Muscle of leg (tissue), 11 donors: ENCODE results near the gene BRINP3. TPM values are rescaled to one million over a fixed set of nuclear protein-coding genes. Genes with fewer than 3 reads are reported as not detected.

ENCODE experiments used
- DNase-seq: peaks from one replicate; pipeline ENCODE4 v3.0.0; 2013
- H3K27ac ChIP-seq: one replicate; pipeline ENCODE4 v1.5.1; 2013; ENCODE audit warnings: mild to moderate bottlenecking, low read length, control low read depth
- H3K27me3 ChIP-seq: one replicate; pipeline ENCODE4 v1.6.1; 2013; ENCODE audit warnings: low read length; ENCODE audit not compliant: control insufficient read depth, insufficient read depth
- H3K36me3 ChIP-seq: one replicate; pipeline ENCODE4 v1.6.1; 2013; ENCODE audit warnings: low read length; ENCODE audit not compliant: control insufficient read depth, insufficient read depth
- H3K4me1 ChIP-seq: one replicate; pipeline ENCODE4 v1.6.1; 2013; ENCODE audit warnings: low read length; ENCODE audit not compliant: control insufficient read depth, insufficient read depth
- H3K4me3 ChIP-seq: one replicate; pipeline ENCODE4 v1.5.1; 2013; ENCODE audit warnings: low read length, control low read depth
- H3K9me3 ChIP-seq: replicated peaks from 2 replicates; pipeline ENCODE4 v1.6.1; 2013; ENCODE audit warnings: low read depth, low read length; ENCODE audit not compliant: control insufficient read depth
- WGBS: methylation state at CpG from one replicate; pipeline ENCODE4 v1.1.5; 2013; ENCODE audit warnings: missing lambda C conversion rate; ENCODE audit not compliant: insufficient coverage; 5-methylcytosine and 5-hydroxymethylcytosine counted together
- polyA plus RNA-seq, 8 donors: library from polyadenylated mRNA; unstranded; fragments of 120-200 nt; gene quantifications; one replicate each; pipeline versions ENCODE4 v1.2.1 to v1.2.3, GENCODE V29; 2013; ENCODE audit warnings: inconsistent platforms in 1 of 8, low replicate concordance in 1 of 8; ENCODE audit not compliant: insufficient read length in 8 of 8, insufficient read depth in 1 of 8
- total RNA-seq: library from RNA; stranded (reverse); fragments of 120-200 nt; gene quantifications from one replicate; pipeline ENCODE4 v1.2.4, GENCODE V29; 2013

Gene BRINP3
- total and polyA plus RNA-seq, 9 donors = 1.7 to 11.1 (median 2.5) TPM

GRCh38 chr1:190455631-190456030 is 22.0 kb downstream of the BRINP3 start:
- WGBS = no CpG with 5 or more reads among the region's 1 CpG
- no peaks in the 10 kb centered on the region for H3K27me3 ChIP-seq

DNA sequence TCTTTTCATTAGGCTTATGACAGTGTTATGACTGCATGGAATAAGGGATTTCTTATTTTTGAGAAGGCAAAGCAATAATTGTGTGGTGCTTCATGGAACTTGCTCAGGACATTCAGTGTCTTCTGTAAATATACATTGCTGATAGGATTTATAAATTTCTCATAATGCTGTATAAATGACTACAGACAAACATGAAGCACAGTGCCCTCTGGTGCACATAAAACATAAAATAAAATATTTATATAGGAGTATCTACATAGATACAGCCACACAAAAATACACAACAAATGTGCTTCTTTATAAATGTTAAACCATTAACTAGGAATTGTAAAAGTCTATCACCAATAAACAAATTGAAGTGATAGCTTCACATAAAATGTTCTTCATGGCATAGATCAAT is 24.1 kb downstream of the BRINP3 start:
- Histone ChIP-seq H3K36me3 (no peaks in the 10 kb centered on the region), H3K9me3 (no peaks in the 10 kb centered on the region), H3K4me3 (no peak overlapping the region), H3K27ac (no peak overlapping the region), H3K4me1 (no peaks in the 10 kb centered on the region), H3K27me3 (no peaks in the 10 kb centered on the region)
- peak; percentile 20 for DNase-seq

More at GRCh38 chr1:190455631-190456030, 22.0 kb downstream of the BRINP3 start:
- Histone ChIP-seq H3K4me3 (no peak overlapping the region), H3K27ac (no peak overlapping the region), H3K4me1 (no peaks in the 10 kb centered on the region), H3K36me3 (no peaks in the 10 kb centered on the region), H3K9me3 (no peaks in the 10 kb centered on the region)
- DNase-seq = no peak

- no peak overlapping the region for H3K4me3 ChIP-seq
- no peaks in the 10 kb centered on the region for H3K36me3 ChIP-seq
- no peaks in the 10 kb centered on the region for H3K27me3 ChIP-seq
- no peaks in the 10 kb centered on the region for H3K4me1 ChIP-seq
- 96% methylated on average over 16 of the region's 17 CpGs for WGBS
- no peak overlapping the region for H3K27ac ChIP-seq
- no peaks in the 10 kb centered on the region for H3K9me3 ChIP-seq
- no peak for DNase-seq
Observed at GRCh38 chr1:190452272-190452848, 25.3 kb downstream of the BRINP3 start.

DNA sequence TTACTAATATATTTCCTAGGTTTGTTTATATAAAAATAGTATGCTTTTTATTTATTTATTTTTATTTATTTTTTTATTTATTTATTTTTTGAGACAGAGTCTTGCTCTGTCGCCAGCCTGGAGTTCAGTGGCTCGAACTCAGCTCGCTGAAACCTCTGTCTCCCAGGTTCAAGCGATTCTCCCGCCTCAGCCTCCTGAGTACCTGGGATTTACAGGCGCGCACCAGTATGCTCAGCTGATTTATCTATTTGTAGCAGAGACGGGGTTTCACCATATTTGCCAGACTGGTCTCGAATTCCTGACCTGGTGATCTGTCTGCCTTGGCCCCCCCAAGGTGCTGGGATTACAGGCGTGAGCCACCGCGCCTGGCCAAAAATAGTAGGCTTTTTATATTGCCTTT is 33.2 kb downstream of the BRINP3 start:
- no peaks in the 10 kb centered on the region for H3K27me3 ChIP-seq
- DNase-seq = no peak
- no peak overlapping the region for H3K27ac ChIP-seq
- H3K4me3 ChIP-seq = no peak overlapping the region
- no peaks in the 10 kb centered on the region for H3K4me1 ChIP-seq
- H3K9me3 ChIP-seq = no peaks in the 10 kb centered on the region
- H3K36me3 ChIP-seq = no peaks in the 10 kb centered on the region
- 97% methylated on average over 10 of the region's 12 CpGs for WGBS

GRCh38 chr1:190439447-190439846 is 38.2 kb downstream of the BRINP3 start:
- Histone ChIP-seq H3K4me1 (no peaks in the 10 kb centered on the region), H3K36me3 (no peaks in the 10 kb centered on the region), H3K4me3 (no peak overlapping the region), H3K27ac (no peak overlapping the region), H3K9me3 (no peaks in the 10 kb centered on the region), H3K27me3 (no peaks in the 10 kb centered on the region)
- no peak for DNase-seq
- no CpG with 5 or more reads among the region's 2 CpGs for WGBS

- Histone ChIP-seq H3K4me1 (no peaks in the 10 kb centered on the region), H3K36me3 (no peaks in the 10 kb centered on the region), H3K27me3 (no peaks in the 10 kb centered on the region), H3K4me3 (no peak overlapping the region), H3K9me3 (no peaks in the 10 kb centered on the region), H3K27ac (no peak overlapping the region)
- peak; percentile 35 for DNase-seq
- WGBS = no CpG with 5 or more reads among the region's 1 CpG
Observed at GRCh38 chr1:190436615-190437014, 41.0 kb downstream of the BRINP3 start.

DNA sequence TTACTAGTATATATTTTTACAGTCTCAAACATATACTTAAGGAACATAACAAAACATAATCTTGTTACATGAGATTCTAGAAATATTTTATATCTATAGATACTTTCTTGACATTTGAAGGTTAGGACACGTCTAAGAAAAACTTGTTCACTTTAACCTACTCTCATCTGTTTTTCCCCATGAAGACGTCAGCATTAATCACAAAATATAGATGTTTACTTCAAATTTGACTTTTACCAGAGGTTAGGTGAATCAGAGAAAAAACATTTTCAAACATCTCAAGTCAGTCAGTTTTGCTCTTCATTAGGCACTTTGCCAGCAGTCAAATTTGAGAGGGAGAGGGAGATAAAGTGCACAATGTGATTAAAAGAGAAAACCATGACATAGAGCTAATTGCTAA is 47.7 kb downstream of the BRINP3 start:
- Histone ChIP-seq H3K9me3 (no peaks in the 10 kb centered on the region), H3K4me1 (no peaks in the 10 kb centered on the region), H3K27me3 (no peaks in the 10 kb centered on the region), H3K4me3 (no peak overlapping the region), H3K27ac (no peak overlapping the region), H3K36me3 (no peaks in the 10 kb centered on the region)
- no CpG with 5 or more reads among the region's 2 CpGs for WGBS
- no peak for DNase-seq

GRCh38 chr1:190429141-190429540 is 48.5 kb downstream of the BRINP3 start:
- no peaks in the 10 kb centered on the region for H3K4me1 ChIP-seq
- no peak for DNase-seq
- no peak overlapping the region for H3K4me3 ChIP-seq
- no peaks in the 10 kb centered on the region for H3K36me3 ChIP-seq
- no peak overlapping the region for H3K27ac ChIP-seq
- H3K27me3 ChIP-seq = no peaks in the 10 kb centered on the region
- no peaks in the 10 kb centered on the region for H3K9me3 ChIP-seq

GRCh38 chr1:190416239-190416638 is 61.4 kb downstream of the BRINP3 start:
- WGBS = no CpG with 5 or more reads among the region's 1 CpG
- no peaks in the 10 kb centered on the region for H3K27me3 ChIP-seq
- H3K36me3 ChIP-seq = no peaks in the 10 kb centered on the region
- no peak overlapping the region for H3K27ac ChIP-seq
- no peak overlapping the region for H3K4me3 ChIP-seq
- DNase-seq = no peak
- no peaks in the 10 kb centered on the region for H3K4me1 ChIP-seq
- H3K9me3 ChIP-seq = no peaks in the 10 kb centered on the region

GRCh38 chr1:190413142-190413541 is 64.5 kb downstream of the BRINP3 start:
- no peak overlapping the region for H3K4me3 ChIP-seq
- no CpG with 5 or more reads among the region's 3 CpGs for WGBS
- H3K9me3 ChIP-seq = no peaks in the 10 kb centered on the region
- no peak overlapping the region for H3K27ac ChIP-seq
- no peak for DNase-seq
- no peaks in the 10 kb centered on the region for H3K4me1 ChIP-seq
- no peaks in the 10 kb centered on the region for H3K36me3 ChIP-seq
- no peaks in the 10 kb centered on the region for H3K27me3 ChIP-seq

- H3K27ac ChIP-seq = no peak overlapping the region
- H3K9me3 ChIP-seq = no peaks in the 10 kb centered on the region
- no peaks in the 10 kb centered on the region for H3K36me3 ChIP-seq
- no peaks in the 10 kb centered on the region for H3K4me1 ChIP-seq
- WGBS = no CpG with 5 or more reads among the region's 3 CpGs
- no peaks in the 10 kb centered on the region for H3K27me3 ChIP-seq
- no peak overlapping the region for H3K4me3 ChIP-seq
- DNase-seq = no peak
Observed at GRCh38 chr1:190403402-190403801, 74.3 kb downstream of the BRINP3 start.
